H7 (cell line): Measurements from ENCODE around the gene DNAH14. TPM values are rescaled to one million over a fixed set of nuclear protein-coding genes. Genes with fewer than 3 reads are reported as not detected.
A peak's percentile ranks its signal among the peaks of the same experiment; 100 is the strongest.

Source experiments
- DNase-seq: peaks from one replicate; pipeline ENCODE4 v3.0.0; 2012
- H3K27me3 ChIP-seq: 2 replicates; pipeline ENCODE4 v1.6.0; 2011; ENCODE audit warnings: mild to moderate bottlenecking, low read length; ENCODE audit not compliant: control insufficient read depth, insufficient read depth
- H3K36me3 ChIP-seq: replicated peaks from 2 replicates; pipeline ENCODE4 v1.5.1; 2011; ENCODE audit warnings: low read length; ENCODE audit not compliant: control insufficient read depth, insufficient read depth
- H3K4me3 ChIP-seq: 2 replicates; pipeline ENCODE4 v1.5.1; 2011; ENCODE audit warnings: low read depth, mild to moderate bottlenecking, control low read depth, low read length, moderate library complexity; ENCODE audit not compliant: insufficient read depth
- total RNA-seq: library from RNA; depleted of rRNA; stranded (reverse); fragments of >200 nt; shearing (Covaris generic); gene quantifications from 2 replicates; pipeline ENCODE4 v1.2.3, GENCODE V29; 2014

The DNAH14 gene
- total RNA-seq, 1 experiment from 2014 or later, result 42.9 TPM

GRCh38 chr1:225437710-225438437, 508.4 kb downstream of the DNAH14 start:
- Histone ChIP-seq H3K4me3 (no peak overlapping the region), H3K27me3 (no peaks in the 10 kb centered on the region)
- DNase-seq, result peak; percentile 66

DNA sequence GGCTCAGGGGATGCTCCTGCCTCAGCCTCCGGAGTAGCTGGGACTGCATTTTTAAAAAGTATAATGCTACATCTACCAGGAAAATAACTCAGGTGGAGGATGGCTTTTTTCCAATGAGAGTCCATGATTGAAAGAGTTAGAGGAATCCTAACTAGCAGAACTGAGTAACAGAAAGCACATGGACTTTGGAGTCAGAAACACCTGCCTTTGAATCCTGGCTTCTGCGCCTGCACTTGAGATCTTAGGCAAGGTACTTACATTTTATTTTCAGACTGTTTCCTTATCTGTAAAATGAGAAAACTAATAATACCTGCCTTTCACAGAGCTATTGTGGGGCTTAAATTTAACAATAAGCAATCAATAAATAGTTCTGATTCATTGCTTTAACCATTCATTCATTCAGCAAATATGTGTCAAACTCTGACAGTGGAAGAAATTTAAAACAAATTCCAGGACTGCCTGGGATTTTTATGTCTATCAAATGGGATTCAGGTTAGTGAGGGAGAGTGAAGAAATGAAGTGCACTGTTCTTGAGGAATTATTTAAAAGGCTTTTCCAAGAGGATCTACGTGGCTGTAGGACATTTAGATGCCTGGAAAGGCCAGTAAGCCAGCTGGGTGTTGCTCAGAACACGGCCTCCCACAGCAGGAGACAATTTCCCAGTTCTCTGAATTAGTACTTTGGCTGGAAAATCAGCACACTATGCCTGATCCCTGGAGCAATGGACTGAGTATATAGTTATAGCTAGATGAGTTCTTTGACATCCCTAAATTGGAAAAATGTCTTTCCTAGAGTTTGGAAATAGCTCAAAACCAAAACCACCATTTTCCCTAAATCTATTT, 511.1 kb downstream of the DNAH14 start:
- Histone ChIP-seq H3K36me3 (no peaks in the 10 kb centered on the region), H3K27me3 (no peaks in the 10 kb centered on the region), H3K4me3 (no peak overlapping the region)
- DNase-seq, result no peak

More at GRCh38 chr1:225437710-225438437, 508.4 kb downstream of the DNAH14 start:
- H3K36me3 ChIP-seq, result no peaks in the 10 kb centered on the region

DNA sequence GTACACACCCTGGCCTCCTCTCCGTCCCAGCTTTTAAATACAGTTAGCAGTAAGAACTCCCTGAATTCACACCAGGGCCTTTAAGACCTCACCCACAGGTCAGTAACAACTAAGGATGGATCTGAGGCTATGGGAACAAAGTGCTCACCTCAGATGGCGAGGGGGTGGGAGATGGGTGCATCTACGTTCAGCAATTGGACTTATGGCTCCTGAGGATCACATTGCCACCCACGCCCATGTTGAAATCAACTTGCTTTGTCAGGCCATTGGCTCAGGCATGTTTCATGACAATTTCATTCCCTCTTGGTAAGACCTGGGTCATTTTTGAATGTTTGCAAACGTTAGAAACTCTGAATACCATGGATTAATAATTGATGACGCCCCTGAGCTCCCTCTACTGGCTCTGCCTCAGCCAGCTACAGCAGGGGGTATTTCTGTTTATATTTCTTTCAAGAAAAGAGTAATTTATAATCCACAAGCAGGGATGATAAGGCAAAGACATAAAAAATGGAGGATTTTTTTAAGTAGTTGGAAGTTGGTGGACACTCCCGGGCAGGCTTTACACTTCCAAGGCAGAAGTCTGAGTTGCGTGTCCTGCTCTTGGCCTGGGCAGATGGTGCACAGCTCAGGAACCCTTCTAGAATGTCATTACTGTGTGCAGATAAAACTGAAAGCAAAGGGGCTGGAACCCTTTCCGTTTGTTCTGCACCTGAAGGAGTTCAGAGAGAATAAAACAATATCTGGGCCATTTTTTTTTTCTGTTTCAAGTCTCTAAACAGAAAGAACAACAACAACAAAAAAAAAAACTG, 512.0 kb downstream of the DNAH14 start:
- no peak for DNase-seq
- no peaks in the 10 kb centered on the region for H3K27me3 ChIP-seq
- no peaks in the 10 kb centered on the region for H3K36me3 ChIP-seq
- no peak overlapping the region for H3K4me3 ChIP-seq

DNA sequence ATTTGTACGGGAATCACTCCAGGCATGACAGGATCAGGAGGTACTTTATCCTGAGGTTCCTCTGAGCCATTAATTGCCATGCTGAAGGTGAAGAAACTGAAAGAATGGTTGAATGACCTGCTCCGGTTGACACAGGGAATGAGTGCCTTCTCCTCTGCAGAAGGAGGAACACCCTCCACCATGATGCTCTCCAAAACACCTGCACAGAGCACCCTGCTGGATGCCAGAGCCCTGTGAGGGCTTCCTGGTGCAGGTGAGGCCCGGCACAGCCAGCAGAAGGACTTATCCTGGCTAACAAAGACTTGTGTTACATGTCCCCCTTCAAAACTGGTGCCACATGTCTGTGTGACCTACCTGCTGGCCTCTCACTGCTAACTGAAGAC, 512.6 kb downstream of the DNAH14 start:
- DNase-seq, result no peak
- Histone ChIP-seq H3K27me3 (no peaks in the 10 kb centered on the region), H3K36me3 (no peaks in the 10 kb centered on the region), H3K4me3 (no peak overlapping the region)

DNA sequence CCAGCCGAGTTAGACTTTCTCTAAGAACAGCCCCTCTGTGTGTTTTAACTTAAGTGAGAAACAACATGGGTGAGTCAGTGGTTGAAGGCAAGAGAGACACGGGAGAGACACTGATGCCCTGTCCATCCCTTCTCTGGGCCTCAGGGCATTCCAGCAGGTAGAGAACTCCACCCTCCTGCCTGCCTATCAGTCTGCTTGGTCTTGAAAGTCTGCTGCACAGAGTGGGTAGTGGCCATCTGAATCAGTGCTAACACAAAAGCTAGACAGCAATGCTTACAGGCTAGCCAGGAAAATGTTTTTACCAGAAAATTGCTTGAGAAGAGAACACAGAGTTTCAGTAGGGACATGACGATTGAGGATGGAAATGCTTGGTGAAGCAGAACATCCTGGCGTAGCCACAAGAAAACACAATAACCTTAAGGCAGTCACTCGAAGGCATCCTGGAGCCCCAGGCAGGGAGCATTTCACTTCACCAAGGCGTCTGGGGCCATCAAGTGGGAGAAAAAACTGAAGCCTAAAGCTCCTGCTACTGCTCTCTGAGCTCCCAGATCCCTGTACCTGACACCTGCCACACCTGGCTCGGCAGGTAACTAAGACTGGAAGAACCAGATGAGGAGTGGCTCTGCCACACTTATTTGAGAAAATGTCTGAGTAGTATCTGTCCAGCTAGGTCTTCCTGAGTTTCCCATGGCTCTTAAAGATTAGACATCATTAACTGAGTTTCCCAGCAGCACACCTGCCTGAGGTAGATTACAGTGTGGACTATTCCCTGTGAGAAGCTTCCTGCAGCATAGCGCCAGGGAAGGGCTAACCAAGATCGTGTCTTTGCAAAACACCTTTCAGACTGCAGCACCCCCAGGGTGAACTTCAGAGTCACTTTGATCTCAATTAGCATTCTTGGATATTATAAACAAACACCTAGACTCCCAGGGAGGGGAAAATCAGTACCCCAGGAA, 516.4 kb downstream of the DNAH14 start:
- no peak overlapping the region for H3K4me3 ChIP-seq

GRCh38 chr1:225446595-225446960, 517.1 kb downstream of the DNAH14 start:
- no peak for DNase-seq
- H3K27me3 ChIP-seq, result peaks cover 2% of the 10 kb centered on the region; the same call in 1 of the 2 replicates

More for the DNA sequence above, 516.4 kb downstream of the DNAH14 start:
- Histone ChIP-seq H3K27me3 (peaks cover 2% of the 10 kb centered on the region; the same call in 1 of the 2 replicates), H3K36me3 (no peaks in the 10 kb centered on the region)
- DNase-seq, result no peak

DNA sequence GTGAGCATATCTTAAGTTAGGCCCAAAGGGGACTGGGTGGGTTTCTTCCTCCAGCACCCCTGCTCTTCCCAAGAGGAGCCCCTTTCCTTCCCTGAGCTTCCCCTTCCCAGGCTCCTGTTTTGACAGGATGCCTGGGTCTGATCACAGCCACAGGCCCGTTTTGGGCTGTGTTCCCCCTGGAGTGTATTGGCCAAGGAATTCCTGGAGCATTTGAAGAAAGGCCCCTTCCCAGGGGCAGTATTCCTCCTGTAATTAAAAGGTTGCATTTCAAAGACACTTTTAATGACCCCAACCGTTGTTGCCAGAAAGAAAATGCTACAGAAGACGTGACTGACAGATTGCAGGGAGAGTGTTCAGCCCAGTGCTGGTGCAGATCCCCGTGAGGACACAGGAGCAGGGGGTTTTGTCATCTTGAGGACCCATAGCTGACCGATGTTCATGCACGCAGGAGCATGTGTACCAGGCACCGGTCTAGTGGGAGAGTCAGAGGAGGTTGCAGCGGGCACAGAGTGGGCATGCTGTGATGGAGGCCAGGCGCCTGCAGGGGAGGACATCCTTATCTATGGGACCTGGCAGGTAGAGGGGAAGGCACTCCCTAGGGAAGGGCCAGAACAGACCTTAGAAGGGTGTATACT, 517.6 kb downstream of the DNAH14 start:
- DNase-seq, result no peak
- Histone ChIP-seq H3K27me3 (peaks cover 2% of the 10 kb centered on the region; the same call in 1 of the 2 replicates), H3K4me3 (no peak overlapping the region), H3K36me3 (no peaks in the 10 kb centered on the region)

More at GRCh38 chr1:225446595-225446960, 517.1 kb downstream of the DNAH14 start:
- Histone ChIP-seq H3K4me3 (no peak overlapping the region), H3K36me3 (no peaks in the 10 kb centered on the region)

GRCh38 chr1:225447650-225448089, 518.2 kb downstream of the DNAH14 start:
- no peak for DNase-seq
- Histone ChIP-seq H3K4me3 (no peak overlapping the region), H3K27me3 (peaks cover 2% of the 10 kb centered on the region; the same call in 1 of the 2 replicates), H3K36me3 (no peaks in the 10 kb centered on the region)

DNA sequence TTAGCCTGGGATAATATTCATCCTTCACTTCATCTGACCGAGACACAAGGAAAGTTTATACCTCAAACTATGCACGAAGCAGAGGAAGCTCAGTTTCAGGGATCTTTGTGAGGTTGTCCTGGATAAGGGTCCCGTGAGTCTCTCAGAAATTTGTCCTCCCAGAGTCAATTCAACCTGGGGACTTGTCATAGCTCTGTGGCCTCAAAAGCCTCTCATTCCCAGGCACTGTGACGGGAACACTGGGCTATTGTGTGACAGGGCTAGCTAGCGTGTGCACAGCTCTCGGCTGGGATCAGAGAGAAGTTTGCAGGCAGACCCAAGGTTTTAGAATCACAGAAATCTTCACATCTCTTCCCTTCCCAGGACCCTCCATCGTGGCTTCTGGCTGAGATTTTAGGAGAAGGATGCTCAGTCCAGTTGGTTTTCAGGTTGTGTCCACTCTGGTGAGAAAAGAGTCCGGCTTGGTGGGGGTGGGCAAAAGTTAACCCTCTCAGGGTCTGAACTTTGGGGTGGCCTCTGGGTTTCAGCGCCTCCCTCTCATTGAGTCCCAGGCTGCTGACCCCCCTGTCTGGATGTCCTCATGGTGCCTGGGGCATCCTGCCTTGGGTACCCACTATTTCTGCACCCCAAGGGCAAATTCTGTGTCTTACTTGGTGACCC, 518.8 kb downstream of the DNAH14 start:
- no peaks in the 10 kb centered on the region for H3K36me3 ChIP-seq
- no peak overlapping the region for H3K4me3 ChIP-seq
- no peak for DNase-seq
- H3K27me3 ChIP-seq, result peaks cover 2% of the 10 kb centered on the region; the same call in 1 of the 2 replicates
